GM19467 (cell line): Measurements from ENCODE around the gene CDKN1C.

Experiments
- ATAC-seq: cut with Tn5 transposase; IDR thresholded peaks from one replicate; pipeline ENCODE4 v1.9.1; 2021; ENCODE audit warnings: mild to moderate bottlenecking, moderate library complexity; ENCODE audit not compliant: unreplicated experiment

The CDKN1C gene

DNA sequence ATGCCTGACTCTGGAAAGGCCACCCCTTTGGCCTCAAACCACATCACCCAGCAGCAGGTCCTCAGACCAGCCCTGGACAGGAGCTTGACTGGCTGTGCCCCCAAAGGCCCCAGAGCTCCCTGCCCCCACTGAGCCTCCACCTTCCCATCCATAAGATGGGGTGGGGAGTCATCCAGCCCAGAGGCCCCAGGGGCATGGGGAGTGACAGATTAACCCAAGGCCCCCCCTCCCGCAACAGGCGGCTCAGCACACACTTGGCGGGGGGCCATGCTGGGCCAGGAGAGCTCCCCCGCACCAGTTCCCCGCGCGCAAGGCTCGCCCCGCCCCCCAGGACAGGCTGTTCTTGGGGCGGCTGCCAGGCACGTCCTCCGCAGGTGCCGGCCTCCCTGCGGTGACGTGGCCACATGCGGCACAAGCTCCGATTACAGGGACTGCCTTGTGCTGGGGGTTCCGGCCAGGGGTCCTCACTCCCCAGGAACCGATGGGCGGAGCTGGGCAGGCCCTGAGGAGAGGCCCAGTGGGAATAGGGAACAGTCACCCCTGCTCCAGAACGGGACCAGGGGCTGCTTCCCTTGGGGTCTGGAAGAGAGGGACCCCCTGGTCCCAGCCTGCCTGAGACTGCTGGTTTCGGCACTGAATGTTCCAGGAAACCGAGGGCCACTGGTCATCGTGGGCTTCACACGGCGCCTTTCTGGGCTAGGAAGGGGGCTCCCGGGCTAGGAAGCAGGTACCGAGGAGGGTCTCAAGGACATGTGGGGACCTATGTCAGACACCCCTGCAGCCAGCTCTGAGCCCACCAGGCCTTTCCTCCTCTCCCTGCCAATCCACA lies 5.1 kb upstream of the CDKN1C start:
- no peak for ATAC-seq

DNA sequence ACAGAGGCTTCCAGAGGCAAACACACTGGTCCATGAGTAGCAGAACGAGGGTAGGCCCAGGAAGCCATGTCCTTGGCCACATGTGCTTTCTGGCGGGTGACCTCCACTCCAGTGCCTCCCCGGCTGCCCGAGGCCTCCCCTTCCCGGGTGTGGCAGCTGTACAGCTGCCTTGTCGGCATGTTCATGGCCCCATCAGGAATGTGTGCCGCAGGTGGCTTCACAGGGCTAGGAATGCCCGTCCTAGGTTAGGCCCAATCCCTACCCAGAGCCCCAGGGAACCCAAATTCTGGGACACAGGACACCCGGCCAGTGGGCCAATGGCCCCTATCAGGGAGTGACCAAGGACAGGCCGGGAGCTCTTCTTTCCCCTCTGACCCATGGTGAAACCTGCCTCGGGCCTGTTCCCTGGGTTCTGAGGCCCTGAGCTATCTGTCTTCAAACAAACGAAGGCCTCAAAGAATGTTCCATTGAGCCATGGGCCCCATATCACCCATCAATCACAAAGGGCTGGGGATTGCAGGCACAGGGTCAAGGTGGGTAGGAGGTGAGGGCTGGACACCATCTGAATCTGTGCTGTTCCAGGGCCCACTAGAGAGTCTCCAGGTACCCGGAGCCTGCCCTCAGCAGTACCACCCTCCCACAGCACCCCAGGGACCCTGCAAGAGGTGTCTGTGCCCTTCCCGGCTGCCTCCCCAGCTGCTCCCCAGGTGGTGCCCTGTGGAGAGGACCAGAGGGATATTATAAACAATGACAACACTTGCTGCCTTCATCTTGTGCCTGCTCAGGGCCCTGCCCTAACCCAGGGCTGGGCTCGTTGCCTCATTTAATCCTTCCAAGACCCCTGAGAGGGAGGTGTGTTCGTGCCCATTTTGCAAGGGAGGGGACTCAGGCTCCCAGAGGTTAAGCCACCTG lies 4.0 kb upstream of the CDKN1C start:
- ATAC-seq: no peak

DNA sequence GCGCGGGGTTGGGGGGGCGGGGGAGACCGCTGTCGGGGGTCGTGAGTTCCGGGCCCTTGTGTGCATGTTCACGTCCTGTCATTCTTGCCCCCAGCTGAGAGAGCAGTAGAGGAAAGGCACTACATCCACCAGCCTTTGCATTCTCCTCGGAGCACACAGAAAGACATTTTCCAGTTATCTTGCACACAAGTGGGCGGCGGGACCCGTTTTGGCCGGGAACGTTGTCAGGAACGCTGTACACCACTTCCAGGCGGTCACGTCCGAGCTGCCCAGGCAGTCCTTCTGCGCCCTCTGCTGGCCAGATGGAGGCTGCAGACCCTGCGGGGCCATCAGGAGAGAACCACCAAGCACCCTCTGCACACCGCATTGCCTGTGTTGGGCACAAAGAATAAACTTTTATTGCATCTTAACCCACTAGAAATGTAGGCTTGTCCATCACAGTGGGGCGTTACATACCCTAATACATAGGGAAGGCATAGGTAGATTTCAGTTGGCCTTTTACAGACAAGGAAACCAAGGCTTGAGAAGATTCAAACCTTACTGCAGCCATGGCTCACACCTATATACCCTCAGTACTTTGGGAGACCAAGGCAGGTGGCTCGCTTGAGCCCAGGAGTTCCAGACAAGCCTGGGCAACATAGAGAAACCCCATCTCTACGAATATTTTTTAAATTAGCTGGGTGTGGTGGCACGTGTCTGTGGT lies 2.8 kb upstream of the CDKN1C start:
- no peak for ATAC-seq

DNA sequence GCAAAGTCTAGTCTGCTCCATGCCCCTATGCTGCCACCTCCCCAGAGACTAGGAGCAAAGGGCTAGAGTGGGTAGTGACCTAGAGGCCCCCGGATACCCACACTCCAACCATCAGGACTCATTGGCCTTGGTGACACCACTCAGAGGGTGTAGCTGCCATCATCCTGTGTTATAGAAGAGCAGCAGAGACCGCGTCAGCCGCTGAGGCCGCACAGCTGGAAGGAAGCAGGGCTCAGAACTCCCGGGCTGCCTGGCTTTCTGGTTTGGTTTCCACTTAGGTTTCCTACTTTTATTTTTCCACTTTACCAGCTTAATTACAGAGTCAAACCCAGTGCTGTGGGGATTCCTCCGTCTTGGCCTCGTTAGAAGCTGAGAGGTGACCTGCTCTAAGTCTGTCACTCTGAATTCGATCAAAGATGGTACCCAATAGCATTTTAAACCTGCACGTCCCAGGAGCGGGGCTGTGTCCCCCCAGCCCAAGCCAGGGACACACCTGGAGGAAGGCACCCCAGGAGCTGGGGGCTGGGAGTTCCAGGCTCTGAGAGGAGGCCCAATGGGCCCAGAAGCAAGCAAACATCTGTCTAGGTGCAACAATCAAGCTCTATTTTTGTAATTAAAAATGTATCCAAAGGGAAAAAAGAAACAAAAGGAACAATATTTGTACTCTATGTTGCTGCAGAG lies 2.1 kb upstream of the CDKN1C start:
- no peak for ATAC-seq

DNA sequence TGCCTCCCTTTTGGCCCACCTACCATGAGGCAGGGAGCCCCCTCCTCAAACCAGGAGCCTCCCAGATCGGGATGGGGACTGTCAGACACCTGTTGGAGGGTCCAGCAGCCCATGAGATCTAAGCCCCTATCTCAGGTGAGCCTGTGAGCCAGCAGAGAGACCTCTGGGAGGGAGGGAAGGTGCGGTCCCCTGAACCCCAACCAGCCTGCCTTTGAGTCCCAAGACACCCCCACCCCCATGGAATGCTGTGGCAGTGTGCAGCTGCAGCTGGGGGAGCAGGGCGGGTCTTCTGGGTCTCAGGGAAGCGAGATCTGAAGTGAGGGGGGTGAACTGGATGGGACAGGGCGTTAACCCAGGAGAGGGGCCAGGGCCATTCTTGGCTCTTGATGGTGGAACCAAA lies 1.4 kb upstream of the CDKN1C start:
- no peak for ATAC-seq

DNA sequence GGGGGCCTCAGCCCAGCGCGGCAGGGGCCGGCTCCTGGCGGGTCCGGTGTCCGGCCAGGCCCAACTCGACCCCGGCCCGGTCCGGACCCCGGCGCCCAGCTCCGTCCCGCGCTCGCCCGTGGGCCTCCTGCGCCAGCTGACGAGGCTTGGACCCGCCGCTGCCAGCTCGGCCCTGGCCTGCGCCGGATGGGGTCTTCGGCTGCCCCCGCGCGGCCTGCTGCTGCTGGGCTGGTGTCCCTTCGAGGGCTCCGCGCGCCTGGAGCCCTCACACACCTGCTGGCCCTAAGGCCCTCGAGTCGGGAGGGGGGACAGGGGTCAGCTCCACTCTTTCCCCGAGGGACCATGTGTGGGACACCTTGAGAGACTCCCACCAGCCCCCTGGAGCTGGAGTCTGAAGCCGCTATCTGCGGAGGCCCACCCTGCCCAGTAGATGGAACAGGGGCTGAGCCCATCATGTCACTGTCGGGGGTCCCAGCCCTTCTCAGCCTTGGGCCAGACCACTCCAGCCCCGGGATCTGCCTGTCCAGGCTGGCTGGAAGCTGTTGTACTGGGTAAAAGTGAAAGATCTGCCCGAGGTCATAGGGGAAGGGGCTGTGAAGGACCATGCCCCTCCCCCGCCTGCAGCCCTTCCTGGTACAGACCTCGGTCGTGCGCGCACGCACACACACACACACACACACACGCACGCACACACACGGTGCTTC lies 768 bp upstream of the CDKN1C start:
- no peak for ATAC-seq

DNA sequence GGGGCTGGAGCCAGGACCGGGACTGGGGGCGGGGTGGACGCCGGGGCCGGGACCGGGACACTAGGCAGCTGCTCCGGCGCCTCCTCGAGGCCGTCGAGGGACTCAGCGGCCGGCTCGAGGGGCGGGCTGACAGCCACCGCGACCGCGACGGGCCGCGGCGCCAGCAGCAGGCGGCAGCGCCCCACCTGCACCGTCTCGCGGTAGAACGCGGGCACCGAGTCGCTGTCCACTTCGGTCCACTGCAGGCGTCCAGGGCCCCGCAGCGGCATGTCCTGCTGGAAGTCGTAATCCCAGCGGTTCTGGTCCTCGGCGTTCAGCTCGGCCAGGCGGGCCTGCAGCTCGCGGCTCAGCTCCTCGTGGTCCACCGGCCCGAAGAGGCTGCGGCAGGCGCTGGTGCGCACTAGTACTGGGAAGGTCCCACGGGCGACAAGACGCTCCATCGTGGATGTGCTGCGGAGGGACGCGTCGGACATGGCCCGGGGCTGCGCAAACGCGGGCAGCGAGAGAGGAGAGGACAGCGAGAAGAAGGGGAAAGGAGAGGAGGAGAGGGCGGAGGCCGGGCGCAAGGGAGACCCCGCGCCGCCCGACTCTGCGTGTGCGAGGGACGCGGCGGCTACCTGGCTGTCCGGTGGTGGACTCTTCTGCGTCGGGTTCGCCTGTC lies 428 bp downstream of the CDKN1C start:
- ATAC-seq: no peak

DNA sequence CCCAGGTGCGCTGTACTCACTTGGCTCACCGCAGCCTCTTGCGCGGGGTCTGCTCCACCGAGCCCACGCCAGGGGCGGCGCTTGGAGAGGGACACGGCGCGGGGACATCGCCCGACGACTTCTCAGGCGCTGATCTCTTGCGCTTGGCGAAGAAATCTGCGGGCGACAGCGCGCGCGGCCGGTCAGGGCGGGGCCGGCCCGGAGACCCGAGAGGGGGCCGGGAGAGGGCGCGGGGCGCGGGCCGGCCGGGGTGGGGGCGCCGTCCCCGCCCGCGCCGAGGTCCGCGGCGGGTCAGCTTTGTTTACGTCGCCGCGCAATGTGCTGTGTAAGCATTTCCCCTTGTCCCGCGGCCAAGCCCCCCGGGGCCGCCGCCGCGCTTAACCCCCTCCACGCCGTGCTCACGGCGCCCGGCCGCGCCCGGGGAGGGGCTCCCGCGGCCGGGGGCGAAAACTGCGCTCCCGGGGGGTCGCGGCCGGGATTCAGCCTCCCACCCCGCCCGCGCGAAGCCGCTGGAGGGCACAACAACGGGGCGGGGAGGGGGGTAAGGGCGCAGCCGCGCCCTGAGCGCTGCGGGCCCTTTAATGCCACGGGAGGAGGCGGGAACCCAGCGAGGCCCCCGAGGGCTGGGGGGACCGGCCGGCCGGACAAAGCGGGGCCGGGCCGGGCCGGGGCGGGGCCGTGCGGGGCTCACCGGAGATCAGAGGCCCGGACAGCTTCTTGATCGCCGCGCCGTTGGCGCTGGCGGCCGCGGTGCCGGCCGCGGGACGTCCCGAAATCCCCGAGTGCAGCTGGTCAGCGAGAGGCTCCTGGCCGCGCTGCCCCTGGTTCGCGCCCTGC lies 1.4 kb downstream of the CDKN1C start:
- ATAC-seq: no peak

DNA sequence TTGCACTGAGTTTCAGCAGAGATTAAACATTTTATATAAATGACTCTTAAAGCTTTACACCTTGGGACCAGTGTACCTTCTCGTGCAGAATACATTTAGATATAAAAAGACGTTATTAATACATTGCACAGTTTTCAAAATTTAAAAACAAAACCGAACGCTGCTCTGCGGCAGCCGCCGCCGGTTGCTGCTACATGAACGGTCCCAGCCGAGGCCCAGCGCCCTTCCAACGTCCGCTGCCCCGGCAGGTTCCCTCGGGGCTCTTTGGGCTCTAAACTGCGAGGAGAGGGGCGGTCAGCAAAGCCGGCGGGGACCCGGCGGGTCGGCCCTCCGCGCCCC lies 2.0 kb downstream of the CDKN1C start:
- ATAC-seq: no peak

DNA sequence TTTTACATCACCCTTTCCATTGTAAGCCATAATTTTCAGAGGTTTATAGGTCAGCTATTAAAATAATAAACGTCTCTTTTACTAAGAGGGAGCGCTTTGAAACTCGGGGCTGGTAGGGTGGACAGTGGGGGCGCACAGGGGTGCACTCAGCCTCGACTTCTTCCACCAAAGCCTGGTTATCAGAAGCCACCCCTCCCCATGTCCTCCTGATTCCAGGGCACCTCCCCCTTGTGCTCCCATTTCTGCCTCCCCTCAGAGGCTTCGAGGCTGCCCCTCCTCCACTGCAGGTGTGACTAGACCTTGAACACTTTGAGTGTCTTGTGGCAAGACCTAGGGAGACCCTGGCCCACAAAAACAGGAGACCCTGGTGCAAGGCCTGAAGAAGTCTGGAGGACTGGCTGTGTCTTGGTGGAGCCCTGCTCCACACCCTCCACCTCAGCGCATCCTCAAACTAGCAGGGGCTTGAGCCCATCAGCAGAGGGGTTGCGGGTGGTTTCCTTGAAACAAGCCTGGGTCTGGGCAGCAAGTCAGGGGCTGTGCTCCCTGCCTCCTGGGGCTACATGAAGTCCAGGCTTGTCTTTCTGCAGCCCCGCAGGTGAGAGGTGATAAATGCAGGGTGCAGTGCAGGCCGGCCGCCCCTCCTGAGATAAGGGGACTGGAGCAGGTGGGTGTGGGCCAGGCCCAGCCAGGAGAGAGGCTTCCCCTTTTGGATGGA lies 3.0 kb downstream of the CDKN1C start:
- no peak for ATAC-seq

DNA sequence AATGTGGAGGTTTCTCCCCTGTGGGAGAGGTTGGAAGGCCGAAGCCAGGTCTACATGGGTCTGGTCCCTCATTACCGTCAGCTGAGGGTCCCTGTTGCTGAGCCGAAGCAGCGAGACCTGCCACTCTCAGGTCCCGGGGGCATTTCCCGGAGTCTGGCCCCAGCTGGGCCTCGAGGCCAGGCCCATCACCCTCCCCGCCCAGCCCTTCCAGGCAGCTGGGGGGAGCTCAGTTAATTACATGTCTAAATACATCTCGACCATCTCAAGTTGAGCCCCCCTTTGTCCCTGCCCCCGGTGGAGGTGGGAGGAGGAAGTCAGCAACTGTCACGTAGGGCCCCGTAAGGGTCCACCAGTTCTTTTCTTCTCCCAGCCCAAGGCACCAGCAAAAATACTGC lies 3.6 kb downstream of the CDKN1C start:
- ATAC-seq: no peak

DNA sequence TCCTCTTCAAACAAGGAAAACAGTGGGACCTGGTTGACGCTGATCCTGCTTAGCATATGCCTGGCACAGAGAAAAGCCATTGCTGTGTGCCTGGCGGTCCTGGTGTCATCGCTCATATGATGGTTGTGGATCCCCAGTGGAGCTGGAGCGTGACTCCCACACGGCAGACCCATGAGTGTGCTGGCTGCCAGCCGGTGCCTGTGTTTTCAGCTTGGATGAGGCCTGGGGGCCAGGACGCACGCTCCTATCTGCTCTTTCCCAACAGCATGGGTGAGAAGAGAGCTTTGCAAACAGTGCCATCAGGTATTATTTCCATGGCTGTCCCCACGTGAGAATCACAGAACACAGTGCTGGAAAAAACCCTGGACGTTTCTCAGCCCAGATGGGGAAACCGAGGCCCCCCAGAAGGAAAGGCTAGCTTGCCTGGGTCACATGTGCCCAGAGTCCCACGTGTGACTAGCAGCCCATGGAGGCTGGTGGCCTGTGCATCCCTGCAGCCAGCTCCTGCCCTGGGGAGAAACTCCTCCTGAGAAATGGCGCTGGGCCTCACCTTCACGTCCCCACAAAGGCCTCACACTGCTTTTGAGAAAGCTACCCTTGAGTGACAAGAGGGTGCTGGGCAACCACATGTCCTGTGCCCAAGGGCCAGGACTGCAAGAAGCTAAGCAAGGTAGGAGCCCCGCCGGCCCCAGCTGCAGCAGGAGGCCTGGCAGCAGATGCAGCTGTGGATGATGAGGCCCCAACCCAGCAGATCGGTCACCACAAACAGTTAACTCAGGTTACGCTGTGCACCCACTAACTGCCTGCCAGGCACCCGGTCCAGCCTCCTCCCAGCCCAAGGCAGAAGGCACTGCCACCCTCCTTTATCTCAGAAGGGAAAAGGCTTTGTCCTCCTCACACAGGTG lies 4.2 kb downstream of the CDKN1C start:
- no peak for ATAC-seq

DNA sequence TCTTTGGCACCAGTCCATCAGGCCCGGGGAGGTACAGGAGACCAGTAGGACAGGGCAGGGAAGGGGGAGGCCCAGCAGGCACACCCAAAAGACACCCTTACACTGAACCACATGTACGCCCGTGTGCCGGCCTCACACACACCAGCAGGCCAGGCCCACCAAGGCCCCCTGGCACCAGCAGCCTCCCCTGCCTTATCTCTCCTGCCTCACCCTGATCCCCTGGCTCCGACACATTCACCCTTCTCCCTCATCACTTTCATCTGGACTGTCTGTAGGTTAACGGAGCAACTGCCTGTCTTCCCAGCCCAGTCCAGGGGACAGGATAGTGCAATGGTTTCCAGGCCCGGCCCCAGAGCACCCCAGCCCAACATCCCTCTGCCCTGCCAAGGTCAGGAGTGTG lies 4.9 kb downstream of the CDKN1C start:
- ATAC-seq: no peak

DNA sequence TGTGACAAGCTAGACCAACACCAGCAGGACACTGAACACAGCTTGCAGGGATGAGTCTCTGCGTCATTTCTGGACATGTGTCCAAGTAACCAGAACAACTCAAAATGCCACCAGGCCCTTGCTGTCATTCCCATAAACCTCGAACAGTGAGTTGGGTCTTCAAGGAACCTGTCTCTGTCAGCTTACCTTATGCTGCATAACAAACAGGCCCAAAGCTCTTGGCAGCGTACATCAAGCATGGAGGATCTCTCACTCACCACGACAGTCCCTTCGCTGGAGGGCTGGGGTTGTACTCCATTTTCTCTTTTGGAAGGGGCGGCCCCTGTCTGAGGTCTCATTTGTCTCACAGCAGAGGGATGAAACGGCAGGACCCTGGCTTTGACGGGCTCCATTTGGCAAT lies 6.8 kb downstream of the CDKN1C start:
- no peak for ATAC-seq

DNA sequence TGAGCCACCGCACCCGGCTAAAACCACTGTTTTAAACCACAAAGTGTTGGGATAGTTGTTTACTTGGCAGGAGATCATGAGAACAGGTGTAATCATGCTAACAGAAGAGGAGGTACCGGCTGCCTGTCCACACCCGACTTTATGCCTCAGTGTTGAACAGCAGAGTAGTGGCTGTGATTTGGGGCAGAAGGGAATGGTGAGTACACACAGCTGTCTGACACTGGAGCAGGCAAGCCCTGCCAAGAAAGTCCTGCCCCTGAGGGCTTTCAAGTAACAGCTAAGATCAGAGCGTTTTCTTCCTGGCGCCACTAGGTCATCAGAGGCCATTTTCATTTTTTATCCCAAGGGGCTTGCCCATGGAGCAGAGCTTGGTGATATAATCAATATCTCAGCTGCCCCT lies 8.1 kb downstream of the CDKN1C start:
- ATAC-seq: no peak

DNA sequence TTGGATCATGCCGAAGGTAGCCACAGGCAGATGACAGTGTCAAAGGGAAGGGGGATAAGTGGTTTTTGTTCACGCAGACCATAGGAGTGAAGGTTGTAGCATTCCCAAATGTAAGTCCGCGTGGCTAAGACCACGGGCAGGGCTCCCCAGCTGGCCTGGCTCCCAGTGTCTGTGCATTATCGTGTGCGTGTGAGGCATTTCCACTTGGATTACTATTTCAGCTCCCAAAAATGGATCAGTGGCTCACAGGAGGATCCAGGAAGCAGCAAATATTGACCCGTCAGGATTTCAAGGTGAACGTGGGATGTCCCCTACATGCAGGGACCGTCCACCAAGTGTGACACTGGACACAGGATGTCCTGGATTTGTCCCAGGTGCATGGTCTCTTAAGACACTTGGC lies 10.6 kb downstream of the CDKN1C start:
- no peak for ATAC-seq

DNA sequence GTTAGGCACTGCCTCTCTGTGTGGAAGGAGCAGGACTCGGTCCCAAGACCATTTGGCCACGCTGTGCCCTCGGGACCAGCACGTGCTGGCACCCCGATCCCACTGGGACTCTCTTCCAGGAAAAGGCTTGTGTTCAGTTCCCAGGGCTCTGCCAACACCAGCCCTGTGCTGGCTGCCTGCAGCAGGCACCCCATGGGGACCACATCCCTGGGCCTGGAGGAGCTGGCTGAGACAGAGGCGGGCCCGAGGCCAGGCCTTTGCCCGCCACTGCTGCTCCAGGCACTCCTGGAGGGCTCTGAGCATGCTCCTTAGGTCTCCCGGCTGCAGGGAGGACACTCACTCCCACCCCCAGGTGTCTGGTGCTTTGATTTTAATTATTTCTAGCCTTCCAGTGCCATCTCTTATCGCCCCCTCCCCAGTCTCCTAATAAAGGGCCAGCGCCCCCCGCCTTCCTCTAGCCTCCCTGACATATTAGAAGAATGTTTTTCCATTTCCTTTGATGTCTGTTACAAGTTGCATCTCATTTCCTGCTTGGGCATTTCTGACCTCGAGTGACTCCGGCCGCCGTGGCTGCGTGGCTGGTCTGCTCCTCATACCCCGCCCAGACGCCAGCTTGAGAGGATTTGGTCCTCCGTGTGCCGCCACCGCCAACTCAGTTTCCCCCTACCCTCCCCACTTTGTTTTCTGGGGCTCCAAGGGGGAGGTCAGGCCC lies 14.4 kb downstream of the CDKN1C start:
- ATAC-seq: no peak
